GM12892 (cell line): ENCODE results near the gene POU2F3.

Experiments
- POLR2A ChIP-seq: IDR thresholded peaks from 2 replicates; pipeline ENCODE4 v1.6.1; 2011; ENCODE audit warnings: low read depth, low read length, control low read depth
- TAF1 ChIP-seq: IDR thresholded peaks from 2 replicates; pipeline ENCODE4 v1.6.1; 2011; ENCODE audit warnings: low read depth, mild to moderate bottlenecking, control low read depth, low read length, borderline replicate concordance

DNA sequence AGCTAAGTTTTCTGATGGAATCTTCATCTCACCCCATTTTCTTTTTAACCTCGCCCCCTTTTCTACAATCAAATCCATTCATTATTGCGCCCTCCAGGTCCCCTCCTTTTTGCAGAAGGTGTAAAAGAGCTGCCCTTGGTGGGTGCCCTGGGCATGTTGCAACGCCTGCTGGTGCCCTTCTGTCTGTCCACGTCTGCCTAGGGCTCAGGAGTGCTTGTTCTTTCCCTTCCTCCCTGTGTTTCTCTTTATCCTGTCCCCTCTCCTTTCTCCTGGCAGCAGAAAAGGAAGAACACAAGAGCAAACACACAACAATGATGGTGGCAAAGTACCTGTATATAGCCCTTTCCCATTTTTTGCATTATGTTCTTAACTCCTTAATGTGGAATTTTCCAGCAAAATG is 79.0 kb downstream of the POU2F3 start:
- no peak for TF ChIP-seq POLR2A
- TF ChIP-seq TAF1: no peak
